HEK293T (cell line): ENCODE measurements around the gene CYP2W1.

Experiments
- CTCF ChIA-PET: fragments of 350-600 bp; formaldehyde crosslinking; extraction: SDS; loops from one replicate; lab custom pipeline; 2021; ENCODE audit warnings: antibody characterized with exemption, inconsistent platforms; lab: Yijun Ruan, JAX
- POLR2A ChIA-PET: fragments of 350-600 bp; formaldehyde crosslinking; extraction: SDS; loops from one replicate; lab custom pipeline; 2020; ENCODE audit warnings: antibody characterized with exemption, inconsistent platforms; lab: Yijun Ruan, JAX
- DNase-seq: peaks from one replicate; pipeline ENCODE4 v3.0.0; 2012; ENCODE audit warnings: mixed read lengths; ENCODE audit errors: extremely low spot score
- ARNT ChIP-seq: fragments of 450-650 bp; IDR thresholded peaks from 2 replicates; pipeline ENCODE4 v1.6.1; 2017; ENCODE audit warnings: mild to moderate bottlenecking
- BHLHE40 ChIP-seq: fragments of 450-650 bp; IDR thresholded peaks from 2 replicates; pipeline ENCODE4 v1.6.1; 2016; ENCODE audit warnings: mild to moderate bottlenecking, moderate library complexity, borderline replicate concordance
- CTBP1 ChIP-seq: fragments of 450-650 bp; IDR thresholded peaks from 2 replicates; pipeline ENCODE4 v1.6.1; 2016; ENCODE audit warnings: borderline replicate concordance
- ELF4 ChIP-seq: fragments of 450-650 bp; IDR thresholded peaks from 2 replicates; pipeline ENCODE4 v1.6.1; 2017; ENCODE audit warnings: antibody characterized with exemption
- FOXA1 ChIP-seq: fragments of 450-650 bp; IDR thresholded peaks from 2 replicates; pipeline ENCODE4 v1.6.1; 2016; ENCODE audit warnings: mild to moderate bottlenecking
- FOXK2 ChIP-seq: fragments of 450-650 bp; IDR thresholded peaks from 2 replicates; pipeline ENCODE4 v1.6.1; 2016; ENCODE audit warnings: mild to moderate bottlenecking
- FOXM1 ChIP-seq: fragments of 450-650 bp; IDR thresholded peaks from 2 replicates; pipeline ENCODE4 v1.6.1; 2017; ENCODE audit warnings: mild to moderate bottlenecking, borderline replicate concordance
- HDGF ChIP-seq: fragments of 450-650 bp; IDR thresholded peaks from 2 replicates; pipeline ENCODE4 v1.6.1; 2017; ENCODE audit warnings: antibody characterized with exemption, borderline replicate concordance
- L3MBTL2 ChIP-seq: fragments of 450-650 bp; conservative IDR thresholded peaks from 2 replicates; pipeline ENCODE4 v1.6.1; 2016; ENCODE audit warnings: mild to moderate bottlenecking
- LEF1 ChIP-seq: fragments of 450-650 bp; IDR thresholded peaks from 2 replicates; pipeline ENCODE4 v1.6.1; 2017; ENCODE audit warnings: mild to moderate bottlenecking, borderline replicate concordance
- NFRKB ChIP-seq: fragments of 450-650 bp; IDR thresholded peaks from 2 replicates; pipeline ENCODE4 v1.6.1; 2016; ENCODE audit warnings: mild to moderate bottlenecking, moderate library complexity
- PKNOX1 ChIP-seq: fragments of 450-650 bp; IDR thresholded peaks from 2 replicates; pipeline ENCODE4 v1.6.1; 2016
- SP1 ChIP-seq: fragments of 450-650 bp; IDR thresholded peaks from 2 replicates; pipeline ENCODE4 v1.6.1; 2017
- SUZ12 ChIP-seq: fragments of 450-650 bp; IDR thresholded peaks from 2 replicates; pipeline ENCODE4 v1.6.1; 2016; ENCODE audit warnings: mild to moderate bottlenecking
- TARDBP ChIP-seq: fragments of 450-650 bp; IDR thresholded peaks from 2 replicates; pipeline ENCODE4 v1.6.1; 2016
- ZNF384 ChIP-seq: fragments of 450-650 bp; IDR thresholded peaks from 2 replicates; pipeline ENCODE4 v1.6.1; 2016

Gene CYP2W1

GRCh38 chr7:1019789-1020610, 37.0 kb downstream of the CYP2W1 start:
- ChIA-PET POLR2A (no interaction called here), CTCF (interaction anchor here (1.0 kb wide), 1 partner anchor 46 kb away, joined by 4 read pairs; no protein-coding TSS in a partner anchor)
- TF ChIP-seq FOXA1 = no peak
- TF ChIP-seq LEF1 = no peak
- TF ChIP-seq TARDBP = no peak
- TF ChIP-seq NFRKB = no peak
- TF ChIP-seq BHLHE40 = no peak
- no peak for TF ChIP-seq FOXM1
- no peak for DNase-seq

- DNase-seq = no peak
- ChIA-PET CTCF (interaction anchor here (1.0 kb wide), 1 partner anchor 45 kb away, joined by 4 read pairs; no protein-coding TSS in a partner anchor), POLR2A (no interaction called here)
- TF ChIP-seq LEF1 (no peak), SUZ12 (no peak), SP1 (no peak), TARDBP (no peak), L3MBTL2 (no peak), ZNF384 (no peak), NFRKB (no peak), ELF4 (no peak), PKNOX1 (no peak), ARNT (no peak), BHLHE40 (no peak), HDGF (no peak), FOXM1 (no peak), CTBP1 (no peak), FOXK2 (no peak), FOXA1 (no peak)
These were observed 37.9 kb downstream of the CYP2W1 start for GRCh38 chr7:1020849-1021251.

- TF ChIP-seq PKNOX1 (peak; percentile 68), ZNF384 (no peak)
- ChIA-PET CTCF (interaction anchor here (1.0 kb wide), 1 partner anchor 44 kb away, joined by 4 read pairs; no protein-coding TSS in a partner anchor), POLR2A (no interaction called here)
- DNase-seq = no peak
These were observed 38.4 kb downstream of the CYP2W1 start for GRCh38 chr7:1021366-1021765.

GRCh38 chr7:1021931-1022330, 39.0 kb downstream of the CYP2W1 start:
- no peak for TF ChIP-seq SP1
- DNase-seq = no peak
- ChIA-PET CTCF (no interaction called here), POLR2A (no interaction called here)

- POLR2A ChIA-PET = no interaction called here
- TF ChIP-seq FOXM1 (no peak), HDGF (no peak), SUZ12 (no peak), ZNF384 (no peak), NFRKB (no peak), BHLHE40 (no peak), FOXA1 (no peak), FOXK2 (no peak), L3MBTL2 (no peak), SP1 (no peak)
- no peak for DNase-seq
- CTCF ChIA-PET = no interaction called here
These were observed 39.4 kb downstream of the CYP2W1 start for GRCh38 chr7:1022356-1022755.

GRCh38 chr7:1022801-1023465, 40.0 kb downstream of the CYP2W1 start:
- CTCF ChIA-PET = no interaction called here
- POLR2A ChIA-PET = no interaction called here
- DNase-seq = no peak

GRCh38 chr7:1024331-1024841, 41.4 kb downstream of the CYP2W1 start:
- CTCF ChIA-PET = no interaction called here
- TF ChIP-seq PKNOX1 (no peak), SP1 (no peak), BHLHE40 (no peak)
- POLR2A ChIA-PET = no interaction called here
- DNase-seq = no peak

More at GRCh38 chr7:1022801-1023465, 40.0 kb downstream of the CYP2W1 start:
- no peak for TF ChIP-seq HDGF
- no peak for TF ChIP-seq ZNF384
